IPS-NIHi11 (cell line): Measurements from ENCODE around the gene ADCYAP1R1.

Experiments used
- DNase-seq: peaks from one replicate; pipeline ENCODE4 v3.0.0; 2012; ENCODE audit warnings: mixed read lengths, low spot score

ADCYAP1R1 gene

GRCh38 chr7:31051598-31052486 is at the start of gene ADCYAP1R1:
Gene ADCYAP1R1, plus strand, starts transcription at chr7:31052308. Its CDS starts 10,957 bp downstream, at chr7:31063265.
- peak; percentile 96 for DNase-seq

- DNase-seq: no peak
Measured at GRCh38 chr7:31003097-31003496, 49.0 kb upstream of the ADCYAP1R1 start.

GRCh38 chr7:31003721-31004120 is 48.4 kb upstream of the ADCYAP1R1 start:
- DNase-seq: no peak

- no peak for DNase-seq
Measured at GRCh38 chr7:31004393-31004792, 47.7 kb upstream of the ADCYAP1R1 start.

GRCh38 chr7:31006857-31007256 is 45.3 kb upstream of the ADCYAP1R1 start:
- no peak for DNase-seq

GRCh38 chr7:31007634-31008033 is 44.5 kb upstream of the ADCYAP1R1 start:
- no peak for DNase-seq

- no peak for DNase-seq
Measured at GRCh38 chr7:31014826-31015225, 37.3 kb upstream of the ADCYAP1R1 start.

- DNase-seq: peak; percentile 31
Measured at GRCh38 chr7:31017032-31017675, 35.0 kb upstream of the ADCYAP1R1 start.

- no peak for DNase-seq
Measured at GRCh38 chr7:31017721-31018120, 34.4 kb upstream of the ADCYAP1R1 start.

GRCh38 chr7:31019509-31019908 is 32.6 kb upstream of the ADCYAP1R1 start:
- no peak for DNase-seq

GRCh38 chr7:31020161-31020560 is 31.9 kb upstream of the ADCYAP1R1 start:
- no peak for DNase-seq

- peak; percentile 42 for DNase-seq
Measured at GRCh38 chr7:31020652-31021051, 31.5 kb upstream of the ADCYAP1R1 start.

GRCh38 chr7:31022117-31022516 is 30.0 kb upstream of the ADCYAP1R1 start:
- no peak for DNase-seq

GRCh38 chr7:31022726-31023125 is 29.4 kb upstream of the ADCYAP1R1 start:
- DNase-seq: peak; percentile 41

GRCh38 chr7:31023877-31024276 is 28.2 kb upstream of the ADCYAP1R1 start:
- DNase-seq: no peak

- DNase-seq: peak; percentile 70
Measured at GRCh38 chr7:31027161-31027965, 24.7 kb upstream of the ADCYAP1R1 start.

- DNase-seq: no peak
Measured at GRCh38 chr7:31028006-31028405, 24.1 kb upstream of the ADCYAP1R1 start.

- no peak for DNase-seq
Measured at GRCh38 chr7:31028417-31028992, 23.6 kb upstream of the ADCYAP1R1 start.

- no peak for DNase-seq
Measured at GRCh38 chr7:31029251-31030042, 22.7 kb upstream of the ADCYAP1R1 start.

- no peak for DNase-seq
Measured at GRCh38 chr7:31033674-31034300, 18.3 kb upstream of the ADCYAP1R1 start.

- no peak for DNase-seq
Measured at GRCh38 chr7:31036924-31037323, 15.2 kb upstream of the ADCYAP1R1 start.
